Esophagus muscularis mucosa (tissue), 3 donors: ENCODE data around the gene TNS4.

Source experiments
- POLR2AphosphoS5 ChIP-seq, 2 donors: sonication (generic); formaldehyde crosslinking; IDR thresholded peaks; one replicate each; pipeline ENCODE4 v1.6.1; 2017; ENCODE audit warnings: antibody characterized with exemption in 2 of 2
- TF ChIP-seq, protein P1 (sequence below), 3 experiments: fragments of 200-600 bp in 2 of 3; fragments of 450-650 bp in 1 of 3; sonication (generic) in 2 of 3; IDR thresholded peaks; one replicate each; pipeline ENCODE4 v1.5.1; 2017 to 2019; ENCODE audit warnings: antibody characterized with exemption in 3 of 3, mild to moderate bottlenecking in 2 of 3, moderate library complexity in 1 of 3

DNA sequence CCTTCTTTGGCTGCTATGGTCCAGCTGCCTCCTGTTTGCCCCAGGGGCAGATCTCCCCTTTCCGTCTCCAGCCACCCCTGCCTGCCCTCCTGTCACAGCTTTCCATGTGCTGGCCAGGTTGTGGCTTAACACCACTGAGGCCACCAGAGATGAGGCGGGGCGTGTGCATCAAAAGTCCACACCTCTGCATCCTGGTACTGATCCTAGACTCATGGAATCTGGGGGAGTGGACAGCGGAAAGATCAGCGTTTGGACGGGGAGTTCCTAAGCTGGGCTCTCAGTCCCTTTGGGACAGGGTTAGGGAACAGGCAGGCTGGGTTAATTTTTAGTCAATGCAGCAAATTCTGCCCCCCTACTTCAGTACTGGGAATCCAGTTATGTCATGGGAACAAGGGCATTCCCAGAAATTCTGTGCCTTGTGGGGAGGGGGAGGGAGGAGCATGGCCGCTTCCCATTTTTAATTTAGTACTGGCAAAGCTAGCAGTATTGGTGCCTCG is 54.2 kb downstream of the TNS4 start:
- TF ChIP-seq, protein P1, sequence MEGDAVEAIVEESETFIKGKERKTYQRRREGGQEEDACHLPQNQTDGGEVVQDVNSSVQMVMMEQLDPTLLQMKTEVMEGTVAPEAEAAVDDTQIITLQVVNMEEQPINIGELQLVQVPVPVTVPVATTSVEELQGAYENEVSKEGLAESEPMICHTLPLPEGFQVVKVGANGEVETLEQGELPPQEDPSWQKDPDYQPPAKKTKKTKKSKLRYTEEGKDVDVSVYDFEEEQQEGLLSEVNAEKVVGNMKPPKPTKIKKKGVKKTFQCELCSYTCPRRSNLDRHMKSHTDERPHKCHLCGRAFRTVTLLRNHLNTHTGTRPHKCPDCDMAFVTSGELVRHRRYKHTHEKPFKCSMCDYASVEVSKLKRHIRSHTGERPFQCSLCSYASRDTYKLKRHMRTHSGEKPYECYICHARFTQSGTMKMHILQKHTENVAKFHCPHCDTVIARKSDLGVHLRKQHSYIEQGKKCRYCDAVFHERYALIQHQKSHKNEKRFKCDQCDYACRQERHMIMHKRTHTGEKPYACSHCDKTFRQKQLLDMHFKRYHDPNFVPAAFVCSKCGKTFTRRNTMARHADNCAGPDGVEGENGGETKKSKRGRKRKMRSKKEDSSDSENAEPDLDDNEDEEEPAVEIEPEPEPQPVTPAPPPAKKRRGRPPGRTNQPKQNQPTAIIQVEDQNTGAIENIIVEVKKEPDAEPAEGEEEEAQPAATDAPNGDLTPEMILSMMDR (IDR thresholded peaks at IDR 0.05) = no peak
- peak; percentile 32 to 61 for TF ChIP-seq POLR2AphosphoS5 (IDR thresholded peaks at IDR 0.05)
